ENCODE data around the gene CREBBP.

- TF ChIP-seq ZBTB7A (IDR thresholded peaks at IDR 0.05; ENCODE audit: low read depth) (no peak), EGR1 (IDR thresholded peaks at IDR 0.05) (no peak), TCF12 (IDR thresholded peaks at IDR 0.05; ENCODE audit: low read depth) (no peak), CREB1 (IDR thresholded peaks at IDR 0.05; ENCODE audit: low read depth) (no peak), MAX (IDR thresholded peaks at IDR 0.05) (no peak), REST (IDR thresholded peaks at IDR 0.05; ENCODE audit: low read depth) (no peak), EP300 (IDR thresholded peaks at IDR 0.05; ENCODE audit: borderline replicate concordance) (no peak)
Measured at GRCh38 chr16:3832668-3833067, 47.8 kb downstream of the CREBBP start.

All from Ishikawa (cell line).